Erythroblast (primary cell): Measurements from ENCODE around the gene SSPN.

ENCODE experiments used
- GATA1 ChIP-seq: IDR thresholded peaks from 2 replicates; pipeline ENCODE4 v1.6.1; 2011; ENCODE audit warnings: low read depth, mild to moderate bottlenecking, control low read depth, low read length, moderate library complexity
- POLR2A ChIP-seq: IDR thresholded peaks from 2 replicates; pipeline ENCODE4 v1.6.1; 2011; ENCODE audit warnings: mild to moderate bottlenecking, low read length

GRCh38 chr12:26277506-26278246, 82.3 kb downstream of the SSPN start:
- TF ChIP-seq POLR2A (no peak), GATA1 (no peak)
